Progenitor cell of endocrine pancreas (in vitro differentiated cells): ENCODE results near the gene ZBTB16. TPM values are rescaled to one million over a fixed set of nuclear protein-coding genes. Genes with fewer than 3 reads are reported as not detected.
A peak's percentile ranks its signal among the peaks of the same experiment; 100 is the strongest.

Experiments used
- DNase-seq: peaks from one replicate; pipeline ENCODE4 v3.0.0; 2021; ENCODE audit warnings: low spot score; ENCODE audit not compliant: unreplicated experiment
- H3K27ac Mint-ChIP-seq: 2 replicates; pipeline ENCODE4 v1.8.0; 2021; ENCODE audit warnings: mild to moderate bottlenecking, moderate library complexity, mixed read lengths
- H3K27me3 Mint-ChIP-seq: 2 replicates; pipeline ENCODE4 v1.8.0; 2021; ENCODE audit warnings: mixed read lengths
- H3K36me3 Mint-ChIP-seq: 2 replicates; pipeline ENCODE4 v1.8.0; 2022; ENCODE audit warnings: mixed read lengths; ENCODE audit not compliant: insufficient read depth
- H3K4me1 Mint-ChIP-seq: 2 replicates; pipeline ENCODE4 v1.8.0; 2021; ENCODE audit warnings: low read depth, mixed read lengths
- H3K4me3 Mint-ChIP-seq: 2 replicates; pipeline ENCODE4 v1.8.0; 2021; ENCODE audit warnings: low read depth, mild to moderate bottlenecking, moderate library complexity, mixed read lengths
- H3K9me3 Mint-ChIP-seq: 2 replicates; pipeline ENCODE4 v1.8.0; 2021; ENCODE audit warnings: low read depth, mixed read lengths
- total RNA-seq: library from RNA; stranded (reverse); gene quantifications from 2 replicates; pipeline ENCODE4 v1.2.1, GENCODE V29; 2021
- TF ChIP-seq, protein P1 (sequence below): fragments of 200-600 bp; sonication (generic); IDR thresholded peaks from one replicate; pipeline ENCODE4 v1.5.0; 2021; ENCODE audit warnings: antibody characterized with exemption, mild to moderate bottlenecking; ENCODE audit not compliant: unreplicated experiment

The ZBTB16 gene
- total RNA-seq, 1 donor from 2014 or later = 29.6 TPM

DNA sequence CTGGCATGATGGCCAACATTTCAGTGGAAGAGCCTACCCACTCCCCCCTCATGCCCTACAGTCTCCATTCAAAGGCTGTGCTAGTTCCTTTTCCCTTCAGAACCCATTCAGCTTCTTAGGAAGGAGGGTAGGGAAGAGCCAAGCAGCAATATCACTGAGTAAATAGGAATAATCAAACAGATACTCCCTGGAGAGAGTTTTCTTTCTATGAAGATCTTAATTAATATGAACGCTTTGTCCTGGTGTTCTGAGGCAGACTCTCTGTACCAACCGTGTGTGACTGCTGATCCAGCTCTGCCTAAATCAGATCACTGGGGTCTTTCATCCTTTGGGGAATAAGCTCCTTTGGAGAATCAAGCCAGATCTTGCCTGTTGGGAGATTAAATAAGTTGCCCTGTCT lies 161.5 kb downstream of the ZBTB16 start:
- Mint-ChIP-seq H3K27ac (no peak overlapping the region), H3K27me3 (no peaks in the 10 kb centered on the region), H3K4me3 (no peak overlapping the region), H3K9me3 (no peaks in the 10 kb centered on the region), H3K4me1 (peaks cover 37% of the 10 kb centered on the region), H3K36me3 (no peaks in the 10 kb centered on the region)
- TF ChIP-seq, protein P1, sequence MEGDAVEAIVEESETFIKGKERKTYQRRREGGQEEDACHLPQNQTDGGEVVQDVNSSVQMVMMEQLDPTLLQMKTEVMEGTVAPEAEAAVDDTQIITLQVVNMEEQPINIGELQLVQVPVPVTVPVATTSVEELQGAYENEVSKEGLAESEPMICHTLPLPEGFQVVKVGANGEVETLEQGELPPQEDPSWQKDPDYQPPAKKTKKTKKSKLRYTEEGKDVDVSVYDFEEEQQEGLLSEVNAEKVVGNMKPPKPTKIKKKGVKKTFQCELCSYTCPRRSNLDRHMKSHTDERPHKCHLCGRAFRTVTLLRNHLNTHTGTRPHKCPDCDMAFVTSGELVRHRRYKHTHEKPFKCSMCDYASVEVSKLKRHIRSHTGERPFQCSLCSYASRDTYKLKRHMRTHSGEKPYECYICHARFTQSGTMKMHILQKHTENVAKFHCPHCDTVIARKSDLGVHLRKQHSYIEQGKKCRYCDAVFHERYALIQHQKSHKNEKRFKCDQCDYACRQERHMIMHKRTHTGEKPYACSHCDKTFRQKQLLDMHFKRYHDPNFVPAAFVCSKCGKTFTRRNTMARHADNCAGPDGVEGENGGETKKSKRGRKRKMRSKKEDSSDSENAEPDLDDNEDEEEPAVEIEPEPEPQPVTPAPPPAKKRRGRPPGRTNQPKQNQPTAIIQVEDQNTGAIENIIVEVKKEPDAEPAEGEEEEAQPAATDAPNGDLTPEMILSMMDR = no peak
- no peak for DNase-seq

DNA sequence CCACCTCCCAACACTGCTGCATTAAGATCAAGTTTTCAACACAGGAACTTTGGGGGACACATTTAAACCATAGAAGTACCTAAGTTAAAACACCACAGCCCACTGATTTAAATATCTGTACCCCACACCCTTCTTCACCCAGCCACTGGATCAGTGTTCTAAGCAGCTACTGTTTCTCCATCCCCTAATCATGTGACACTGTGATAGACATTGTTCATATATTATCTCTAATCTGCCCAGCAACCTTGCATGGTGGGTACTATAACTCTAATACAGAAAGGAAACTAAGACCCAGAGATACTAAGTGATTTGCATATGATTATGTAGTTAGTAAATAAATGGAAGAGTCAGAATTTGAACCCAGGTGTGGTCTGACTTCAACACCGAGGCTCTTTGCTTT lies 166.2 kb downstream of the ZBTB16 start:
- no peak for DNase-seq
- Mint-ChIP-seq H3K9me3 (no peaks in the 10 kb centered on the region), H3K27ac (no peak overlapping the region), H3K4me1 (peaks cover 11% of the 10 kb centered on the region), H3K36me3 (no peaks in the 10 kb centered on the region), H3K27me3 (no peaks in the 10 kb centered on the region), H3K4me3 (no peak overlapping the region)
- TF ChIP-seq, protein P1 = no peak

DNA sequence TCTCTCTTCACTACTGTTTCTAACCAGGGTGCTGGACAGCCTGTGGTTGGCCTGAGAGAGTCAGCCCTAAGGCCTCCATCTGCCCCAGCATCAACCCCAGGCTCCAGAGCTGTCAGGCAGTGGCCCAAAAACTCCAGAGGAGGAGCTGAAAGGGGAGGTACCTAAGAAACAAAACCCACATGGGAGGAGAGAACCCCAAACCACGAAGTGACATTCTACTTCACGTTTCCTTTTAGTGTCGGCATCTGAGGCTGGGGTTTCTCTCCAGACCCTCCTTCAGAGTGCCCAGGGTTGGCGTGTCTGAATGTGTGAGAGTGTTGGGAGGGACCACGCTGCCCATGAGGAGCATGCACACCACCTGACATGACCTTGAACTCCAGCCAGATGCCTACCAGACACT lies 166.8 kb downstream of the ZBTB16 start:
- H3K27me3 Mint-ChIP-seq = no peaks in the 10 kb centered on the region
- DNase-seq = no peak
- no peak overlapping the region for H3K4me3 Mint-ChIP-seq
- TF ChIP-seq, protein P1 = no peak
- H3K9me3 Mint-ChIP-seq = no peaks in the 10 kb centered on the region
- no peaks in the 10 kb centered on the region for H3K36me3 Mint-ChIP-seq
- no peak overlapping the region for H3K27ac Mint-ChIP-seq
- H3K4me1 Mint-ChIP-seq = peaks cover 13% of the 10 kb centered on the region

DNA sequence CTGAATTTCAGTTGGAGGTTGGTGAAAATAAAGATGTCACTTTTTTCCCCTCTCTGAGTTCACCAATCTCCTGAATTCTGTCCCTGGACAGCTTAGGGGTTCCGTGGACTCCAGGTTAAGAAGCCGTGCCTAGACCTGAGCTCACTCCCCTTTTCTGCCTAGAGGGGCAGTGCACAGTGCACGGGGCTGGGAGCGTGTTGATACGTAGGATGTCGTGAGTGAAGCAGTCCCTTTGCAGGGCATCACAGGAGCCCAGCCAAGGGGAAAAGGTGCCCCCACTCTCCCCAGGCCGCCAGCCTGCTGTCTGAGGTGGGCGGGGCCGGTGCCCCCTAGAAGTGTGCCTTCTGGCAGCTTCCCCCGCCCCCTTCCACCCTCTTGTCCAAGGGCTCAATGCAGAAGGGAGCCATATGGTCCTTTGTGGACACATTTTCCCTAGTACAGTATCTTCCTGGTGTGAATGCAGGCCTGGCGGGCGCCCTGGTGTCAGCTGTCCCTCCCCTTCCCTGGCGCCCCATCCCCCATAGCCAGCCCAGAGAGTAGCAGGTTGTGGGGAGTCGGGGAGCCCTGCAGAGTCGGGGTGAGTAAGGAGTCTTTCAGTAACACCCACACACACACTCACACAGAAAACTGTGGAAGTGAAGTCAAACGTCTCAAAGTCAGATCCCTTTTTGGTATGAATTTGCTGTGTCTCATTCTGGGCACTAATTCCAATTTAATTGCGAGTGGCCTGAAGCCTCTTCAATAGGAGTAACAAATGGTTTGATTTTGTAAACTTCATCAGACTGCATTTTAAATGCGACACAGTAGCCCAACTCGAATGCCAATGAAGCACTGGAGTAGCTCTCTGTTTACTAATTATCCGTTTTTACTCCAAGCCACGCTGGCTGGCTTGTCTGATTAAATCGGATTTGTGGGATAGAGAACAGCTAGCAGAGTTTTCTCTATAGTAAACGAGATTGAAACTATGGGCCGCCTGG lies 169.2 kb downstream of the ZBTB16 start:
- TF ChIP-seq, protein P1 = no peak
- no peaks in the 10 kb centered on the region for H3K27me3 Mint-ChIP-seq
- H3K27ac Mint-ChIP-seq = peak overlapping the region; percentile 46
- H3K9me3 Mint-ChIP-seq = no peaks in the 10 kb centered on the region
- H3K36me3 Mint-ChIP-seq = no peaks in the 10 kb centered on the region
- peaks cover 26% of the 10 kb centered on the region for H3K4me1 Mint-ChIP-seq
- no peak overlapping the region for H3K4me3 Mint-ChIP-seq
- DNase-seq = no peak

DNA sequence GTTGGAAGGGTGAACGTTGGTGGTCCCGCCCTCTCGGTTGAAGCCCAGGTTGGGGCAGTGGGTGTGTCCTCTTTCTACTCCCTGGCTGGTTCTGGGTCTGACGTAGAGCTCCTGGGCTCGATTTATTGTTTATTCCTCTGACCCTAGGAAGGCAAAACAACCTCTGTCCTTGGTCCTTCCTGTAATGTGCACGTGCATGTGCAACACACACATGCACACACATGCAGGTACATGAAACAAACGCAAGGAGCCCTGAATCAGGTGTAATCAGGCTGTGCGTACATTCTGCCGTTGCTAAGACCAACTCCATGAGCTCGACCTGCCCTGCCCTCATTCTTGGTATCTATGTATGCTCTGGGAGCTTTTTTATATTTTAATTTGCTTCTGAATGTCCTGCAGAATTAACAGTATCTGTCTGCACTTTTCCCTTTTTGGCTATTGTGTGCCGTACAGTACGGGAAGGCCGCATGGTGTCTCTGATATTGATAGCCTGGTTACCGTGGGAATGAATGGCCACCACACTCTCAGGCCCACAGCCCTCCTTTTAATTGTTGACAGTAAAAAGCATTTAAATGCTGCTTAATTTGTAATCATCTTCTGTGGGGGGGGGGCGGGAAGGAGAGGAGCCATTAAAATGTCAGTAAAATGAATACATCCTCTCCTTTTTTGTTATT lies 170.7 kb downstream of the ZBTB16 start:
- no peaks in the 10 kb centered on the region for H3K36me3 Mint-ChIP-seq
- H3K4me1 Mint-ChIP-seq = peaks cover 37% of the 10 kb centered on the region
- H3K4me3 Mint-ChIP-seq = no peak overlapping the region
- H3K27ac Mint-ChIP-seq = no peak overlapping the region
- no peaks in the 10 kb centered on the region for H3K27me3 Mint-ChIP-seq
- no peaks in the 10 kb centered on the region for H3K9me3 Mint-ChIP-seq
- TF ChIP-seq, protein P1 = no peak
- no peak for DNase-seq
